C4-2B (cell line): ENCODE results near the gene LSM14A.

Source experiments
- ZFX ChIP-seq: fragments of 450-650 bp; IDR thresholded peaks from 2 replicates; pipeline ENCODE4 v1.6.1; 2017
- TF ChIP-seq, protein P1 (sequence below): fragments of 450-650 bp; conservative IDR thresholded peaks from 2 replicates; pipeline ENCODE4 v1.5.1; 2017; ENCODE audit warnings: mild to moderate bottlenecking

- TF ChIP-seq, protein P1, sequence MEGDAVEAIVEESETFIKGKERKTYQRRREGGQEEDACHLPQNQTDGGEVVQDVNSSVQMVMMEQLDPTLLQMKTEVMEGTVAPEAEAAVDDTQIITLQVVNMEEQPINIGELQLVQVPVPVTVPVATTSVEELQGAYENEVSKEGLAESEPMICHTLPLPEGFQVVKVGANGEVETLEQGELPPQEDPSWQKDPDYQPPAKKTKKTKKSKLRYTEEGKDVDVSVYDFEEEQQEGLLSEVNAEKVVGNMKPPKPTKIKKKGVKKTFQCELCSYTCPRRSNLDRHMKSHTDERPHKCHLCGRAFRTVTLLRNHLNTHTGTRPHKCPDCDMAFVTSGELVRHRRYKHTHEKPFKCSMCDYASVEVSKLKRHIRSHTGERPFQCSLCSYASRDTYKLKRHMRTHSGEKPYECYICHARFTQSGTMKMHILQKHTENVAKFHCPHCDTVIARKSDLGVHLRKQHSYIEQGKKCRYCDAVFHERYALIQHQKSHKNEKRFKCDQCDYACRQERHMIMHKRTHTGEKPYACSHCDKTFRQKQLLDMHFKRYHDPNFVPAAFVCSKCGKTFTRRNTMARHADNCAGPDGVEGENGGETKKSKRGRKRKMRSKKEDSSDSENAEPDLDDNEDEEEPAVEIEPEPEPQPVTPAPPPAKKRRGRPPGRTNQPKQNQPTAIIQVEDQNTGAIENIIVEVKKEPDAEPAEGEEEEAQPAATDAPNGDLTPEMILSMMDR: no peak
- TF ChIP-seq ZFX: no peak
Observed at GRCh38 chr19:34274827-34275625, 102.7 kb downstream of the LSM14A start.
